NCI-H2227 (cell line): ENCODE data around the gene IL17F.
A peak's percentile ranks its signal among the peaks of the same experiment; 100 is the strongest.
"Not testable (repeated sequence)": the region's sequence is repeated elsewhere in the genome, so short reads cannot be mapped to it uniquely, and the experiment has no call there.

Experiments
- DNase-seq: peaks from one replicate; lab custom pipeline; 2025; ENCODE audit not compliant: unreplicated experiment; lab: John Stamatoyannopoulos, UW

Gene IL17F

DNA sequence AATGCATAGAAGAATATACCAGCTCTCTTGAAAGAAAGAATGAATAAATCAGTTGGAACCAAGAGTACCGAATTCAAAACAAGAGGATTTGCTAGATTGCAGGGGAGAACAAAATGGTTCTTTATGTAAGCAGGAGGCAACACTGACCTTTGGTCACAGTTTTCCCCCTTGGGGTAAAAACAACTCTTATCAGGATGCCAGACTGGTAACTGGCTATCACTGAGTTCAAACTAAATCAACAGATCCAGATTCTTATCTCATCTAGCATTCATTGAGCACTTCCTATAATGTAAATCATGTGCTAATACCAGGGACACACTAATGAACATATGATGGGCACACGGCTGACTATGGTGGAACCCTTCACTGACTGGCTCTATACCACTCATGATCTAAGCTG lies 4.8 kb upstream of the IL17F start:
- no peak for DNase-seq

DNA sequence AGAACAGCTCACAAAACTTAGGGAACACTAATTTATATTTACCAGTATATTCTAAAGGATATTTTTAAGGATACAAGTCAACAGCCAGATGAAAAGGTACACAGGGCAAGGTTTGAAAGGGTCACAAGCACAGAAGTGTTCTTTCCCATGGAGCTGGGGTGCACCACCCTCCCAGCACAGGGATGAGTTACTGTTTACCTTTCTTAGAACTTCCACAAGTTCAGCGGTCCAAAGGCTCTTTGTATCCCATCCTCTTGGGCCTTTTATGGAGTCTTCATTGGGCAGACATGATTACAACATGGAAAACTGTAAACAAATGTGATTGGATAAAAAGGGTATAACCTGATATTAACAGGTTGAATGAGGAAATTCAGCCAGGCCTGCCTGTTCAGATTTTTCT lies 1.1 kb upstream of the IL17F start:
- no peak for DNase-seq

DNA sequence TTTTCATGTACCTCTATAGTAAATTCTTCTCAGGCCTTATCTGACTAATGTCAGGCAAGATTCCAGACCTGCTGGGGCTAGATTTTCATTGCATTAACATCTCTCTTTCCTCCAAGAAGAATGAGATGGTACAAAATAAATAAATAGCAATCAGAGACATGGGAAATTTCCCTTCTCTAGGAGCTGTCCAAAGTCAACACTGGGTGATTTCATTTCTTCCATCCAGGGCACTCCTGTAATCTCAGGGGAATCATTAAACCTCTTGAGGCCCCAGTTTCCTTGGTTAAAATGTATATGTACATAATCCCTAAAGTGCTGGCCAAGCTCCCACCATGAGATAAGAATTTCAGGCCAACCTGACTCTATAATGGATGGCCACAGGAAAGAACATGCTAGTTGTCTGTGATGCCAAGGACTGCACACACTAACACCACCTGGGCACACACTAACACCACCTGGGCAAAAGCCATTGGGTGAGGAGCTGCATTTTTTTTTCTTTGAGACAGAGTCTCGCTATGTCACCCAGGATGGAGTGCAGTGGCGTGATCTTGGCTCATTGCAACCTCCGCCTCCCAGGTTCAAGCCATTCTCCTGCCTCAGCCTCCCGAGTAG lies 912 bp downstream of the IL17F start:
- no peak for DNase-seq

DNA sequence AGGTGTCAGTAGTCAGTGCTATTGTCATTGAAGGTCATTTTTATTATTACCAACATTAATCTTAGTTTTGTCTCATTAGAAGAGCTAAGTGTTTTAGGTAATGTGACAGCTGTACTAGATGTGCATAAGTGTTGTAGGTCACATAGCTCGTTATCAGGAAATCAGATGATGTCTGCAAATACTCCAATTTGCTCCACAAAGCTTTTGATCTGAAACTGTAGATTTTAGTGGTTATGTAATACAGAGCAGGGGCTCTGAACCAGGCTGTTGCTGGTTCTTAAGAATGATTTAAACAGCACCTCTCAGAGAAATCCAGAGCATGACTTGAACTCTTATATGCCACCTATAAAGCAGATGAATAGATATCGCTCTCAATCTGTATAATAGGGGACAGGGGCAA lies 2.5 kb downstream of the IL17F start:
- no peak for DNase-seq

DNA sequence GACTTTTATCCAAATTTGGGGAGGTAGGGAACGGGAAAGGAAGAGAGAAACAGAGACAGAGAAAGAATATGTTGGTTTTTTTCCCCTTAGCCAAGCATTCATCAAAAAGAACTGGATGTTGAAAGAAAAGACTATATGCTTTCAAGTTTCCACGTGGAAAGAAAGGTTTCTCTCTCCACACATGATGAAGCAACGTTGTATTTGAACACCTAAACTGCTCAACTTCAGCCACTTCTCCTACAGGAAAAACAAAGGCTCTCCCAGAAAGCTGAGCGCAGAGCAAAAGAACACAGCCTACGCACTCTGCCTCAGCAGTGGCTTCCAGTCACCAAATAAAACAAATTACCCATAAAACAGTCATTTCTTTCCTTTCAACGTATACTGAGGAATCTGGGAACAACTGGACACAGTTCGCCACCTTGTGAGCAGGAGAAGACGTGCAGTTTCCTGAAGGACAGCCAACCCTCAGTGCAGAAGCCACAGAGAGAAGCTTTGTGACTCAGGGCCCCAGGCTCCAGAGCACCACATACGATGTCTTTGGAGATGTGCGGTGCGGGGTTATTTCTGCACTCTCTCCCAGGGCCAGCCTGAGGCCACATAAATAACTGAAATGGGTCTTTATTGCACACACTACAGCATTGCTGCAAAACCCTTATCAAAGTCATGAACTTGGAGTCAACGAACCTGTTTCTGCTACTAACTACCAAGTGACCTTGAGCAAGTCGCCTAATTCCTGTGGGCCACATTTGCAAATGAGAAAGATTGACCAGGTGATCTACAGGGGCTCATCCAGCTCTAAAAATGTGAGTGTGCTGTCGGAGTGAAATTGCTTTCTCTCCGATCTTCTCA lies 10.1 kb downstream of the IL17F start:
- peak; percentile 51 for DNase-seq

DNA sequence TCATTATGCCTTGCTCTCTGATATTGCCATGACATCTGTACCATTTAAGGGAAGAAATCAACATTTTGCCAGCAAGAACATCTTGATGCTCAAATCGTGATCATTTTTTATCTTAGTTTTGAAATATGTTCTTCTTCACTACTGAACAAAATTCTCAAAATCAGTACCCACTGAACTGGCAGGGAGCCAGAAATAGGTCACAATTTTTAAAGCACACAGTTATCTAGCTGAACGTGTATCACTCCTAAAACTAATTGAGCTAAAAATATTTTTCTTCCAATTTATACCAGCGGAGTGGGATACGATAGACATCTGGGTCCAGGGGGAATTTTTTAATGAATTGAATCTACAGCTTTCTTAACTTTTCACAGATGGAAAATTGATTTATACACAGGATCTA lies 11.3 kb downstream of the IL17F start:
- no peak for DNase-seq

DNA sequence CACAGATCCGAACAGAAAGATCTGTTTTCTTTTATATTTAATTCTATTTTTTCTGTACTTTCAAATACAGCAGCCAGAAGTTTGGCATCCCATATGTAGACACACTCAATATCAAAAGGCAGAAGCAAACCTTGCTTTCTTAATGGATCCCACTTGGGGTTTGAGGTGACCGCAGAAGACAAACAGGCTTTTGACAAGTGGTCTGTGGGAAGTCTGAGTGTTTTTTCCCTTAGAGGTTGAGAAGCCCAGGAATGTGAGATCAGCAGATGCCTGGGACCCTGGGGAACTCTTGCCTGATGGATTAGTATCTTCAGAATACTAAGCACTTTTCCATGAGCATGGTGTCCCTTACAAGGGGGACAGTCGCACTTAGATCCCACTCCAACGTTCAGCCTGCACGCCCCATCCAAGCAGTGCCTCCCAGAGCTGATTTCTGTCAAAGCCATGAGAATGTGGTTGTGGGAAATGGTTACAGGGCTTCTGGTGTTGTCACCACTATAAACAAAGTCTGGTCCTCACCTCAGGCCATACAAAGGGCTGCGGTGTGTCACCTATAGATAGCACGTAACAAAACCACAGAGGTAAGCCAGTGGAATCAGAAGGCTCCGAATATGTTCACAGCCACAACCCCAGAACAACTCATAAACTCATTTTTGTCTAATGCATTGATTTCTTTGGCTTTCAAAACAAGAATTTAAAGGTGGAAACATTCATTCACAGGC lies 12.7 kb downstream of the IL17F start:
- DNase-seq = no peak

DNA sequence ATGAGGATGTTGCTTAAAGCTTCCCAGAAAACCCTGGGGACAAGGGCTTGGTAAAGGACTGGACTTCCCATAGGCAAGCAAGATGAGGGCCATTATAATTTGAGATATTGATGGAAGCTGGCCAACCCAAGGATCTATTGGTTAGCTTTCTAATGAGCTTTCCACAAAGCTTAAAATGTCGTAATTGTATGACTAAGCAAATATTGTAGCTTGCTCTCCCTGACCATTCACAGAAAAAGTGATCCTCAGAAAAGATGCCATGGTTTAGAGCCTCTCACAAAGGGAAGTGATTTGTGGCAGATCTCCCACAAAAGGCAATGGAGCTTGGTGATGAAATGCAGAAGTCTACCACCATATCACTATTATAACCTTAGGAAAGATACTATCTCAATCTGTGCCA lies 13.6 kb downstream of the IL17F start:
- DNase-seq = no peak

DNA sequence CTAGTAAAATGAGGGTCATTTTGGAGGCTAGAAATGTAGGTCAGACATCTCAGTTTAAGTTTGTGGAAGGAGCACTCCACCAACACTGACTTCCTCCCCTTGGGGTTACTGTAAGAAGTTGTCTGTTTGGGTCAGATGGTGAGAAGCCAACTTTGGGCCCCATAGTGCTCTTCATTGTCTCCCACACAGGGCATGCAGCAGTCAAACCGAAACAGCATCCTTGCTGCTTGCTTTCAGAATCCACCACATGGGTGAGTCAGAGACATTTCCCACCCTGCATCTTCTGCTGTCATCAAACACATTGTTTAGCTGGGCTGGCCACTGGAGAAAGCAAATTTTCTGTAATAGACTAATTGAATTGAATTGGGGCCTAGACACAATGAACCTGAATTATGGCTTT lies 16.8 kb downstream of the IL17F start:
- DNase-seq = no peak

DNA sequence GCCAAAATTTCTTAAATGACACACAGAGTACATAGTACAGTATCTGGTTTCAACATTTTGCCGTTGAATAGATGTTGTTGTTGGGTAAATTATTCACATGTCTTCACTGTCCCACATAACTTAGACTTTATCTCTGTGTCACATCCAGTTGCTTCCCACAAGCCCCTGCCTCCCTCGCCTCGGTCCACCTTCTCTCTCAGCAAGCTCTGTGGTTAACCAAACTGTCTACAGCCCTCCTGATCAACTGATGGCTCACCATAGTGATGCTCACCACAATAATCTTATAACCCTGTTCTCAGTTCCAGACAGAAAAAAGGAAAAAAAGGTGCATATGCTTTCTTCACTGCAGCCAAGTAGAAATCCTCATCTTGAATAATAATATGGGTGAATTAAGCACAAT lies 23.0 kb downstream of the IL17F start:
- no peak for DNase-seq

DNA sequence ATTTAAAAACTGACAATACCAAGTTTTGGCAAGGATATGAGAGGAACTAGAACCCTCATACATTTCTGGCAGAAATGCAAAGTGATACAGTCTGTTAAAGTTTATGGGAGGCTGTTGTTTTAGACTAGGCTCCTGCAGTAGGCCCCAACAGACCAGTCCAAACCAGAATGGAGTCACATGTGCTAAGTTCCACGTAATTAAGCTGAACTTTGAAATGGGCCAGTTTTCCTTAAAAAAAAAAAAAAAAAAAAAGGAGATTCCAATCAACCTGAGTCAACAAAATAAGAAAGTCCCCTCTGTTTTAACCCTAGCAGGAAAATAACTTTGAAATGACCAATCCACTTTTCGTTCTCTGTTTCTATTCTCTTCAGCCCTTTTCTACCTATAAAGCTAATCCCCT lies 26.5 kb downstream of the IL17F start:
- no peak for DNase-seq

DNA sequence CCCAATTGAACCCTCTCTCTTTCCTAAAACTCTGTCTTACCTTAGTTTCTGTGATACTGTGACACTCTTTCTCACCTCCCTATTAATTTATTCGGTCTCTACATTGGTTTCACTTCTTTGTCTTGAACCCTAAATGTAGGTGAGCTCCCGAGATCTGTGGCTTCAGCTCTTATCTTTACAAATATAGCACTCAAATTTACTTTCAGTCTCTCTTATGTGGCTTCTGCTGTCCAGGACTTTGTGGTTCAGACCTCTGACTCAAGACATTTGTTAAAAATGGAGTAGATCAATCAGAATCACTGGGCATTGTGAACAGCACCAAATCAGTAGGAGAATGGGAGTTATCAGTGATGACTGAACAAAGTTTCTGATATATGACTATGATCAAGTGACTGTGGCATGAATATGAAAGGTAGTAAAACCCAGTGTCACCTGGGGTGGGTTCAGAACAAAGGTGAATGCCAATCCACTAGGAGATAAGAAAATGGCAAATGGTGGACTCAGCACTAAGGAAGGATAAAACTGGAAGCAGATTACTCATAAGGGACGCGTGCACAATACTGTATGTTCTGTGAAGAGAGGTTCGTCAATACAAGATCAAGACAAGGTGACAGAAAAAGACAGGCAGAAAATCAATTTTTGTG lies 27.2 kb downstream of the IL17F start:
- DNase-seq = no peak

DNA sequence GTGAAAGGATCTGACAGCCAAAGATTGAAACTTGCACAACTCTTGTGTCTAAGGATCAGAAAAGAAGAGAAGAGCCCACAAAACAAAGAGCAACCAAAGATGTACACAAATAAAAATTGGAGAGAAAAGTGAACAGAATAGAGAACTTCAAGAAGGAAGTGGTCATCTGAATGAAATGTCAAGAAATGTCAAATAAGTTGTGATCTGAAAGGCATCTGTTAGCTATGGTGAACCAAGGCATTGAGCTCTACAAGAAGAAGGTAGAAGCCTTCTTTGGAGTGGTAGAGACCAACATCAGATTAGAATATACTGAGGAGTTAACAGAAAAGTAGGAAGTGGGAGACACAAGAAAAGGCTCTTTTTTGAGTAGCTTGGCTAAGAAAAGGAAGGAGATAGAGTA lies 28.5 kb downstream of the IL17F start:
- no peak for DNase-seq

DNA sequence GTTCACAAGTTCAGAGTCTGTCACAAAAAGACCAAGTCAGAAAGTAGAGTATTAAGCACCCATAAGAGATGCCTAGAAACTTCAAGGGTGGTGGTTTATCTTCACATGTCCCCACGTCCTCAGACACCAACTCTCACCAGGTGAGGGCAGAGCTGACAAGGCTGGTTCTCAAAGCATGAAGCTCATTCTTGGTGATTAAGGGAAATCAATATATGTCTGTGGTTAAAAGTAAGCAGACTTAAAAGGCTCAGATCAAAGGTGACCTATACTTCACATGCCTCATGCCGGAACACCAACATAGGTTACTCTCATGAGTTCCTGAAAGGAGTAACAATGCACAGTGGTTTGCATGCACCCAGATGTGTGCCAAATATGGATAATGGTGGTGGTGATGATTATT lies 31.2 kb downstream of the IL17F start:
- DNase-seq = no peak

DNA sequence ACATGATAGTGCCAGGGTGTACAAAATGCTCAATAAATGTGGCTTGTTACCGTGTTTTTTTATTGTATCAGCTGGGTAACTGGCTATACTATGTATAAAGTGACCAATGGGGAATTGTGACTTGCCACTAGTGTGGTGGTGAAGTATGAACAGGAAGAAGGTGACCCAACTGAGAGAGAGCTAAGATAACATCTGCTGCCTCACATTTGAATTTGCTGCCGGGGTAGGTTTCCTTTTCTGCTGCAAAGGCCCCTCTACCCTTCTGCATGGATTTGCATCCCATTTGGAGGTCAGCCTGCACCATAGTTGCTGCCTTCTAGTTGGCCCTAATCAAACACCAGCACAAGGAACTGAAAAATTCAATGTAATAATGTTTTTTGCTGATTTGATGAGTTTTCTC lies 34.1 kb downstream of the IL17F start:
- DNase-seq = no peak

DNA sequence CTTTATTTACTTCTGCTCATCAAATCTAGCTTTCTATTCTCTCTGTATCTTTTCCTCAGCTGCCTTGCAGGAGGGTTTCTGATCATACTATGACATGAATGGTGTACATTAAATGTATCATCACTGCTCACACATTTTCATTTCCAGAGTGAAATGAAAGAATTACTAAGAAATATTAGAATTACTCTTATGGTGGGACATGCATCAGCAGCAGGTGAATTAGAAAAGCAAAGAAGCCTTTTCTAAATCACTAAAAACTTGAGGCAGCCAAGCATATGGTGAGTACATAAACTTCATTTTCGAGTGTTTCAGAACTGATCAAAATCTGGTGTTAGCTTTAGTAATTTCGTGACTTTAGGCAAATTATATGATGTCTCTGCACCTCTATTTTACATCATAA lies 34.5 kb downstream of the IL17F start:
- no peak for DNase-seq

DNA sequence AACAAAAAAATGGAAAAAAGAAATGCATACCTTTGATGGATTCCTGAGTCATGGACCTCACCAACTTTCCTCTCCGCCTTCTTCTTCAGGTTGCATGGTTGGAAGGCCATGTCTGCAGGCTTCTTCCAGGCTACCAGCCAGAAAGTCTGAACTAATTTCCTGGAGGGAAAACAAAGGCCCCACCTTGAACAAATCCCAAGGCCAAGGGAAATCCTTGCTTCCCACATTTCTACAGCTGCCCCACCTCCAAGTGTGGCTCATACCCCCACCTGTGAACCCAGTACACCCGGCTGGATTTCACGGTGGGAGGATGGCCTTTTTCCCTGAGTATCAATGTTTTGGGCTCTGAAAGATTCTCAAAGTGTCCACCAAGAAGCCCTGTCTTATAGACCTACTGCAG lies 35.7 kb downstream of the IL17F start:
- DNase-seq = no peak

DNA sequence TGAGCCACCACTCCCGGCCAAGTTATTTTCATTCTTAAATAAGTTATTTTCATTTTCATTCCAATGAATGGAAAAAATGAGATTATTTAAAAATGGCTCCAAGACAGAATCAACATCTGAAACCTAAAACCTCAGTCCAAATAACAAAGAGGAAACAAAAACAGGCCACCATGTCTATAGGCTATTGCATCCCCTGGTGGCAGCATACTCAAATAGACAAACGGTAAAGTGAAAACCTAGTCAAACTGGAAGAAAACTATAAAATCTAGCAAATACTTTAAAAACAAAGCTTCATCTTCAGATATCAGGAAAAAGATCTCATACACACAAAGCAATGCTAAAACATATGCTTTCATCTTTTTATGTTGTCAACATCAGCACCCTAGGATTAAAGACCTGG lies 37.2 kb downstream of the IL17F start:
- DNase-seq = no peak

DNA sequence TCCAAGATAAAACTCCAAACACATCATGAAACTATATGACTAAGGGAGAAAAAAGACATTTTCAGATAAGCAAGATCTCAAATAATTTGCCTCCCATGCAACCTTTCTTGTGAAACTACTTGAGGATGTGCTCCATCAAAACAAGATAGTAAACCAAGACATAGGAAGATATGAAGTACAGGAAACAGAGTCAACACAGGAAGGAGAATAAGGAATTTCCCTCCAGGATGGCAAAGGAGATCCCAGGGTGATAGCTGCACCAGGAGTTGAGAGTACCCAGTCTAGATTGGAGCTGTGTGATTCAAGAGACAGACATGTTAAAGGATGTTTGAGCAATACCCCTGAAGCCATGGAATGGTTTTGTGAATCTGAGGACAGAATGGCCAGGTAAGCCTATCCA lies 42.8 kb downstream of the IL17F start:
- DNase-seq = no peak

DNA sequence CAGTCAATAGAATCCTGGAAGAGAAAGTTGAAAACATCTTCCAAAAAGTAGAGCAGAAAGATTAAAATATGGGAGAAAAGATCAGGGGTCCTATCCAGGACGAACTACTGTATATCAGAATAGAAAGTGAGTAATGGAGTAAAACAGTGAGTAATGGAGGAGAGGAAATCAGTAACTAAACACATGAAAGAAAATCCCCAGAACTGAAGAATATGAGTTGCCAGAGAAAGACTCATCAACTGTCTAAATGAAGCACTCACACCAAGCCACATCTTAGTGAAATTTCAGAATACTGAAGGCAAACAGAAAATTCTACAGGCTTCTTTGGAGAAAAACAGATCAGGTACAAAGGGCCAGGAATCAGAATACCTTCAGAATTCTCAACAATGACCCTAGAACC lies 43.3 kb downstream of the IL17F start:
- DNase-seq = no peak

DNA sequence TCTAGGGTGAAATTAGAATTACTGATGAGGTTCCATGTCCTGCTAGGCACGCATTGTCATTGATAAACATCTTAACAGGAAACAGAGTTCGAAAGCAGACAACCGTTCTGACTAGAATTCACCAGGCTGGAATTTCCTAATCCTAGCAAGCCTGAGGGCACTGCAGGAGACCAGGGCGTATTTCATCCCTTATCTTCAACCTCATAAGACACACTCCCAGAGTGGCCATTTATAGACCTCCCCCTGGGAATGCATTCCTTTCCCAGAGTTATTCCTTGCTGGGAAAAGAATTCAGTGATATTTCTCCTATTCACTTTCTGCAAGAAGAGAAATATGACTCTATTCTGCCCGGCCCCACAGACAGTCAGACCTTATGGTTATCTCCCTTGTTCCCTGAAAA lies 44.2 kb downstream of the IL17F start:
- DNase-seq = not testable (repeated sequence)

DNA sequence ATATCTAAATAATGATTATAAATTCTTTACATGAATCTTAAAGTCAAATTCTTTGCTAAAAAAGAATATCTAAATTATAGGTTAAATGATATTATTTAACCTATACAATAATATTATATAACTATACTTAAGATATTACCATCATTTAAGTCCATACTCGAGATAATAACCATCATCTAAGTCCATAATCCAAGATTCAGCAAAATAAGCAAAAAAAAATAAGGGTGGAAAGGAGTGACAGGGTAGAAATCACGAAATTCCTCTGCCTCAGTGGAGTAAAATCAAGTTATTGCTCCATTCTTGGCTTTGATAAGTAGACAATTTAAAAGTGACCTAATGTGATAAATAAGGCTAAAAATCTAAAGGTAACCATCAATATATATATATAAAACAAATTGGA lies 48.4 kb downstream of the IL17F start:
- no peak for DNase-seq
